HepG2 (cell line): ENCODE results near the gene IL32. TPM values are rescaled to one million over a fixed set of nuclear protein-coding genes. Genes with fewer than 3 reads are reported as not detected.
A peak's percentile ranks its signal among the peaks of the same experiment; 100 is the strongest.

ENCODE experiments used
- EEA1 ChIP-seq: sonication (generic); formaldehyde crosslinking; IDR thresholded peaks from 2 replicates; pipeline ENCODE4 v1.5.1; 2020; ENCODE audit warnings: mild to moderate bottlenecking, missing genetic modification reagents, borderline replicate concordance
- FOXA1 ChIP-seq, 2 experiments: fragments of 450-650 bp in 1 of 2; sonication (generic) in 1 of 2; formaldehyde crosslinking in 1 of 2; IDR thresholded peaks; 2 replicates each; pipeline versions ENCODE4 v1.4.0 to v1.6.1; 2016 to 2020; ENCODE audit warnings: missing genetic modification reagents in 1 of 2
- GFI1 ChIP-seq: sonication (generic); formaldehyde crosslinking; IDR thresholded peaks from 2 replicates; pipeline ENCODE4 v1.5.0; 2020; ENCODE audit warnings: missing genetic modification reagents, mild to moderate bottlenecking, borderline replicate concordance
- HDAC2 ChIP-seq: sonication (generic); formaldehyde crosslinking; IDR thresholded peaks from 2 replicates; pipeline ENCODE4 v1.4.0; 2020; ENCODE audit warnings: missing genetic modification reagents
- KLF6 ChIP-seq: IDR thresholded peaks from 2 replicates; pipeline ENCODE4 v1.8.0; 2016; ENCODE audit warnings: missing biosample characterization, missing genetic modification reagents
- NFE2 ChIP-seq: sonication (generic); formaldehyde crosslinking; IDR thresholded peaks from 2 replicates; pipeline ENCODE4 v1.4.0; 2020; ENCODE audit warnings: missing genetic modification reagents
- NFE2L1 ChIP-seq: sonication (generic); formaldehyde crosslinking; IDR thresholded peaks from 2 replicates; pipeline ENCODE4 v1.4.0; 2020; ENCODE audit warnings: missing genetic modification reagents, mild to moderate bottlenecking, borderline replicate concordance
- RFXANK ChIP-seq: IDR thresholded peaks from 2 replicates; pipeline ENCODE4 v1.6.1; 2016
- SAP130 ChIP-seq: IDR thresholded peaks from 2 replicates; pipeline ENCODE4 v1.6.1; 2016; ENCODE audit warnings: low read depth
- SMC3 ChIP-seq: IDR thresholded peaks from 2 replicates; pipeline ENCODE4 v1.6.1; 2011; ENCODE audit warnings: low read length, improper control_type of control experiment
- SNAPC2 ChIP-seq: sonication (generic); formaldehyde crosslinking; IDR thresholded peaks from 2 replicates; pipeline ENCODE4 v1.8.1; 2022; ENCODE audit warnings: mild to moderate bottlenecking, missing genetic modification reagents
- TBX3 ChIP-seq: fragments of 450-650 bp; IDR thresholded peaks from 2 replicates; pipeline ENCODE4 v1.6.1; 2017; ENCODE audit warnings: antibody characterized with exemption, mild to moderate bottlenecking, inconsistent platforms, borderline replicate concordance
- ZFP37 ChIP-seq: sonication (generic); formaldehyde crosslinking; IDR thresholded peaks from 2 replicates; pipeline ENCODE4 v1.4.0; 2020; ENCODE audit warnings: missing genetic modification reagents, borderline replicate concordance
- ZNF121 ChIP-seq: sonication (generic); formaldehyde crosslinking; IDR thresholded peaks from 2 replicates; pipeline ENCODE4 v1.5.0; 2020; ENCODE audit warnings: mild to moderate bottlenecking, missing genetic modification reagents
- ZNF34 ChIP-seq: sonication (generic); formaldehyde crosslinking; IDR thresholded peaks from 2 replicates; pipeline ENCODE4 v1.4.0; 2020; ENCODE audit warnings: mild to moderate bottlenecking, missing genetic modification reagents, borderline replicate concordance
- ZNF441 ChIP-seq: sonication (generic); formaldehyde crosslinking; IDR thresholded peaks from 2 replicates; pipeline ENCODE4 v1.7.0; 2021; ENCODE audit warnings: missing genetic modification reagents, borderline replicate concordance
- ZNF792 ChIP-seq: IDR thresholded peaks from 2 replicates; pipeline ENCODE4 v1.6.1; 2016
- ZNF891 ChIP-seq: sonication (generic); formaldehyde crosslinking; IDR thresholded peaks from 2 replicates; pipeline ENCODE4 v1.5.0; 2020; ENCODE audit warnings: mild to moderate bottlenecking, missing genetic modification reagents
- ZSCAN30 ChIP-seq: sonication (generic); formaldehyde crosslinking; IDR thresholded peaks from 2 replicates; pipeline ENCODE4 v1.5.0; 2020; ENCODE audit warnings: mild to moderate bottlenecking, missing genetic modification reagents
- polyA plus RNA-seq, 8 experiments: library from polyadenylated mRNA; depleted of rRNA in 3 of 8; stranded (reverse) in 7 of 8; unstranded in 1 of 8; fragments of >200 nt; fragmentation: Illumina TruSeq in 4 of 8; extraction: Trizol in 4 of 8; gene quantifications; 2 replicates each; pipeline versions ENCODE4 v1.2.1 to v1.2.3, GENCODE V29; 2011 to 2016; ENCODE audit warnings: low read depth in 4 of 8, missing spikeins in 1 of 8, mixed read lengths in 1 of 8; ENCODE audit not compliant: insufficient read depth in 1 of 8
- total RNA-seq, 5 experiments: library from RNA; depleted of rRNA; stranded (reverse); fragments of >200 nt; fragmentation: Illumina TruSeq; extraction: Trizol; gene quantifications; 2 replicates each; pipeline ENCODE4 v1.2.3, GENCODE V29; 2016; ENCODE audit warnings: low read depth in 1 of 5
- TF ChIP-seq, protein P1 (sequence below), 2 experiments: IDR thresholded peaks; 2 replicates each; pipeline ENCODE4 v1.6.1; 2011 to 2012; ENCODE audit warnings: low read length in 2 of 2, borderline replicate concordance in 1 of 2, low read depth in 1 of 2, mild to moderate bottlenecking in 1 of 2, moderate library complexity in 1 of 2
- TF ChIP-seq, protein P2 (sequence below): sonication (generic); formaldehyde crosslinking; IDR thresholded peaks from 2 replicates; pipeline ENCODE4 v1.8.1; 2023; ENCODE audit warnings: mild to moderate bottlenecking, missing genetic modification reagents
- TF ChIP-seq, protein P3 (sequence below): sonication (generic); formaldehyde crosslinking; IDR thresholded peaks from 2 replicates; pipeline ENCODE4 v1.4.0; 2020; ENCODE audit warnings: missing genetic modification reagents
- TF ChIP-seq, protein P4 (sequence below): IDR thresholded peaks from 2 replicates; pipeline ENCODE4 v1.6.1; 2016; ENCODE audit warnings: missing compliant biosample characterization, missing genetic modification reagents, borderline replicate concordance

IL32 gene
- total and polyA plus RNA-seq, 2 of the 13 experiments (the other 11 are each of a cell fraction or from before 2014, with no cell fraction given): 115 to 165 TPM

DNA sequence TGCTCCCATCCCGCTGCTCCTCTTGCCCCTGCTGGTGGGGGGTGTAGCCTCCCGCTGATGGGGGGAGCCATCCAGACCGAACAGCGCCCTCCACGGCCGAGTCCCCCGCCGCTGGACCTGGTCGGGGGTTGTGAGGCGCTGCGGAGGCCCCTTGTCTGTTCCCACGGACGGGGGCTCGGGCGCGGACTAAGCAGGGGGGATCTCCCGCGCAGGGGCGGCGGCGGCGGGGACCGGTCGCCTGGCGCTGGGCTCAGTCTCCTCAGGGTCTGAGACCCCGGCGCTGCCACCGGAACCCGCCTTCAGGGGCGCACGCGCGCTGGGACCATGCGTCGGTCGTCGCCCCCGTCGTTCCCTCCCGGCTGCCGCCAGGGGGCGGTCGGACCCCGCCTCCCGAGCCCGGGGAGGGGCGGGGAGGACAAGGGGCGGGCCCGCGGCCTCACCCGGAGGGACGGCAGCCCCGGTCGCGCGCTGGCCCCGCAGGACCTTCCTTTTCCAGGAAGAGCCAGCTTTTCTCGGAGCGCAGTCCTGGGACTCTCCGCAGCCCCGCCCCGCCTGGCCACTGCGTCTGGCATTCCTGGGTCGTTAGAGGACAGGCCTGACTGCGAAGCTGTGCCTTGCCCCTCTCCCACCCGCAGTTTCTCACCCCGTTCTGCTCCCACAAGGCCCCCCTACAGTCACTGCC is 6.3 kb upstream of the IL32 start (continued):
- TF ChIP-seq, protein P1, sequence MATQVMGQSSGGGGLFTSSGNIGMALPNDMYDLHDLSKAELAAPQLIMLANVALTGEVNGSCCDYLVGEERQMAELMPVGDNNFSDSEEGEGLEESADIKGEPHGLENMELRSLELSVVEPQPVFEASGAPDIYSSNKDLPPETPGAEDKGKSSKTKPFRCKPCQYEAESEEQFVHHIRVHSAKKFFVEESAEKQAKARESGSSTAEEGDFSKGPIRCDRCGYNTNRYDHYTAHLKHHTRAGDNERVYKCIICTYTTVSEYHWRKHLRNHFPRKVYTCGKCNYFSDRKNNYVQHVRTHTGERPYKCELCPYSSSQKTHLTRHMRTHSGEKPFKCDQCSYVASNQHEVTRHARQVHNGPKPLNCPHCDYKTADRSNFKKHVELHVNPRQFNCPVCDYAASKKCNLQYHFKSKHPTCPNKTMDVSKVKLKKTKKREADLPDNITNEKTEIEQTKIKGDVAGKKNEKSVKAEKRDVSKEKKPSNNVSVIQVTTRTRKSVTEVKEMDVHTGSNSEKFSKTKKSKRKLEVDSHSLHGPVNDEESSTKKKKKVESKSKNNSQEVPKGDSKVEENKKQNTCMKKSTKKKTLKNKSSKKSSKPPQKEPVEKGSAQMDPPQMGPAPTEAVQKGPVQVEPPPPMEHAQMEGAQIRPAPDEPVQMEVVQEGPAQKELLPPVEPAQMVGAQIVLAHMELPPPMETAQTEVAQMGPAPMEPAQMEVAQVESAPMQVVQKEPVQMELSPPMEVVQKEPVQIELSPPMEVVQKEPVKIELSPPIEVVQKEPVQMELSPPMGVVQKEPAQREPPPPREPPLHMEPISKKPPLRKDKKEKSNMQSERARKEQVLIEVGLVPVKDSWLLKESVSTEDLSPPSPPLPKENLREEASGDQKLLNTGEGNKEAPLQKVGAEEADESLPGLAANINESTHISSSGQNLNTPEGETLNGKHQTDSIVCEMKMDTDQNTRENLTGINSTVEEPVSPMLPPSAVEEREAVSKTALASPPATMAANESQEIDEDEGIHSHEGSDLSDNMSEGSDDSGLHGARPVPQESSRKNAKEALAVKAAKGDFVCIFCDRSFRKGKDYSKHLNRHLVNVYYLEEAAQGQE (IDR thresholded peaks at IDR 0.05; ENCODE audit: borderline replicate concordance in 1 of 2, low read depth in 1 of 2, low read length in 2 of 2): no peak
- TF ChIP-seq ZNF792: peak; percentile 50; the same call in 1 of the 2 replicates
- TF ChIP-seq ZNF441 (CRISPR knock-in tag): no peak; the same call in 1 of the 2 replicates
- TF ChIP-seq, protein P2, sequence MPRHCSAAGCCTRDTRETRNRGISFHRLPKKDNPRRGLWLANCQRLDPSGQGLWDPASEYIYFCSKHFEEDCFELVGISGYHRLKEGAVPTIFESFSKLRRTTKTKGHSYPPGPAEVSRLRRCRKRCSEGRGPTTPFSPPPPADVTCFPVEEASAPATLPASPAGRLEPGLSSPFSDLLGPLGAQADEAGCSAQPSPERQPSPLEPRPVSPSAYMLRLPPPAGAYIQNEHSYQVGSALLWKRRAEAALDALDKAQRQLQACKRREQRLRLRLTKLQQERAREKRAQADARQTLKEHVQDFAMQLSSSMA (CRISPR knock-in tag): no peak; the same call in 1 of the 2 replicates
- TF ChIP-seq ZFP37 (CRISPR knock-in tag): no peak
- TF ChIP-seq, protein P3, sequence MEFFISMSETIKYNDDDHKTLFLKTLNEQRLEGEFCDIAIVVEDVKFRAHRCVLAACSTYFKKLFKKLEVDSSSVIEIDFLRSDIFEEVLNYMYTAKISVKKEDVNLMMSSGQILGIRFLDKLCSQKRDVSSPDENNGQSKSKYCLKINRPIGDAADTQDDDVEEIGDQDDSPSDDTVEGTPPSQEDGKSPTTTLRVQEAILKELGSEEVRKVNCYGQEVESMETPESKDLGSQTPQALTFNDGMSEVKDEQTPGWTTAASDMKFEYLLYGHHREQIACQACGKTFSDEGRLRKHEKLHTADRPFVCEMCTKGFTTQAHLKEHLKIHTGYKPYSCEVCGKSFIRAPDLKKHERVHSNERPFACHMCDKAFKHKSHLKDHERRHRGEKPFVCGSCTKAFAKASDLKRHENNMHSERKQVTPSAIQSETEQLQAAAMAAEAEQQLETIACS (CRISPR knock-in tag): peak; percentile 65; the same call in 1 of the 2 replicates
- no peak for TF ChIP-seq TBX3
- no peak for TF ChIP-seq NFE2 (CRISPR knock-in tag)
- TF ChIP-seq EEA1 (CRISPR knock-in tag): peak; percentile 78; the same call in 1 of the 2 replicates
- TF ChIP-seq KLF6 (CRISPR knock-in tag): no peak; the same call in 1 of the 2 replicates
- TF ChIP-seq ZNF121 (CRISPR knock-in tag): no peak
- TF ChIP-seq SAP130: peak; percentile 79
- TF ChIP-seq SMC3: peak; percentile 26; the same call in 1 of the 2 replicates
- no peak for TF ChIP-seq FOXA1 (IDR thresholded peaks at IDR 0.05)
- TF ChIP-seq FOXA1 (CRISPR knock-in tag; IDR thresholded peaks at IDR 0.05): no peak
- TF ChIP-seq RFXANK (CRISPR knock-in tag): no peak
- no peak for TF ChIP-seq NFE2L1 (CRISPR knock-in tag)
- TF ChIP-seq ZNF891: no peak
- TF ChIP-seq, protein P4, sequence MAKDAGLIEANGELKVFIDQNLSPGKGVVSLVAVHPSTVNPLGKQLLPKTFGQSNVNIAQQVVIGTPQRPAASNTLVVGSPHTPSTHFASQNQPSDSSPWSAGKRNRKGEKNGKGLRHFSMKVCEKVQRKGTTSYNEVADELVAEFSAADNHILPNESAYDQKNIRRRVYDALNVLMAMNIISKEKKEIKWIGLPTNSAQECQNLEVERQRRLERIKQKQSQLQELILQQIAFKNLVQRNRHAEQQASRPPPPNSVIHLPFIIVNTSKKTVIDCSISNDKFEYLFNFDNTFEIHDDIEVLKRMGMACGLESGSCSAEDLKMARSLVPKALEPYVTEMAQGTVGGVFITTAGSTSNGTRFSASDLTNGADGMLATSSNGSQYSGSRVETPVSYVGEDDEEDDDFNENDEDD (CRISPR knock-in tag): peak; percentile 24; the same call in 1 of the 2 replicates
- TF ChIP-seq ZNF34: 0 out of 2 replicates have a peak, but pooled peaks have one; percentile 51
- TF ChIP-seq SNAPC2 (CRISPR knock-in tag): no peak
- no peak for TF ChIP-seq GFI1 (CRISPR knock-in tag)
- TF ChIP-seq HDAC2 (CRISPR knock-in tag): no peak
- no peak for TF ChIP-seq ZSCAN30 (CRISPR knock-in tag)
